GM23338 (cell line): ENCODE results near the gene BTK. TPM values are rescaled to one million over a fixed set of nuclear protein-coding genes. Genes with fewer than 3 reads are reported as not detected.

Source experiments
- ATAC-seq: fragments of 200-7000 bp; cut with Tn5 transposase; 3 replicates; pipeline ENCODE4 v1.9.1; 2020
- DNase-seq: peaks from one replicate; pipeline ENCODE4 v3.0.0-alpha.2; 2015; ENCODE audit warnings: low spot score
- H2AFZ ChIP-seq: fragments of 200-600 bp; sonication (generic); 2 replicates; pipeline ENCODE4 v1.8.0; 2016; ENCODE audit warnings: antibody characterized with exemption, mild to moderate bottlenecking, moderate library complexity
- H3F3A ChIP-seq: fragments of 200-600 bp; sonication (generic); replicated peaks from 2 replicates; pipeline ENCODE4 v1.8.0; 2017; ENCODE audit warnings: antibody characterized with exemption, mixed run types, low read depth
- H3K27ac ChIP-seq: fragments of 200-600 bp; sonication (generic); 2 replicates; pipeline ENCODE4 v1.6.1; 2016; ENCODE audit warnings: low read depth
- H3K27me3 ChIP-seq: fragments of 200-600 bp; sonication (generic); 2 replicates; pipeline ENCODE4 v1.8.0; 2016; ENCODE audit warnings: mild to moderate bottlenecking, mixed run types, moderate library complexity; ENCODE audit not compliant: insufficient read depth
- H3K36me3 ChIP-seq: fragments of 200-600 bp; sonication (generic); 2 replicates; pipeline ENCODE4 v1.8.0; 2016; ENCODE audit warnings: mild to moderate bottlenecking; ENCODE audit not compliant: insufficient read depth
- H3K4me1 ChIP-seq: fragments of 200-600 bp; sonication (generic); 2 replicates; pipeline ENCODE4 v1.8.0; 2016; ENCODE audit warnings: mild to moderate bottlenecking, moderate library complexity; ENCODE audit not compliant: insufficient read depth
- H3K4me2 ChIP-seq: fragments of 200-600 bp; sonication (generic); 2 replicates; pipeline ENCODE4 v1.7.1; 2017; ENCODE audit warnings: mixed run types
- H3K4me3 ChIP-seq: fragments of 200-600 bp; sonication (generic); 2 replicates; pipeline ENCODE4 v1.6.1; 2016; ENCODE audit warnings: mixed run types
- H3K79me2 ChIP-seq: fragments of 200-600 bp; sonication (generic); replicated peaks from 2 replicates; pipeline ENCODE4 v1.8.0; 2017; ENCODE audit warnings: mild to moderate bottlenecking; ENCODE audit not compliant: insufficient read depth
- H3K9me2 ChIP-seq: fragments of 200-600 bp; sonication (generic); 2 replicates; pipeline ENCODE4 v1.8.0; 2017; ENCODE audit not compliant: insufficient read depth
- H4K20me1 ChIP-seq: fragments of 200-600 bp; sonication (generic); replicated peaks from 2 replicates; pipeline ENCODE4 v1.8.0; 2017; ENCODE audit warnings: mild to moderate bottlenecking; ENCODE audit not compliant: insufficient read depth
- H3K27ac Mint-ChIP-seq: 2 replicates; pipeline ENCODE4 v1.8.0; 2020; ENCODE audit warnings: inconsistent platforms, mild to moderate bottlenecking, moderate library complexity, mixed read lengths
- H3K27me3 Mint-ChIP-seq: 3 replicates; pipeline ENCODE4 v1.8.0; 2022; ENCODE audit warnings: low read depth, mild to moderate bottlenecking, moderate library complexity, mixed read lengths, inconsistent platforms; ENCODE audit not compliant: insufficient read depth, poor library complexity
- H3K36me3 Mint-ChIP-seq: 3 replicates; pipeline ENCODE4 v1.8.0; 2021; ENCODE audit warnings: low read depth, mild to moderate bottlenecking, inconsistent platforms, moderate library complexity, mixed read lengths
- H3K4me1 Mint-ChIP-seq: 3 replicates; pipeline ENCODE4 v1.8.0; 2020; ENCODE audit warnings: mild to moderate bottlenecking, inconsistent platforms, mixed read lengths
- H3K4me3 Mint-ChIP-seq: 3 replicates; pipeline ENCODE4 v1.8.0; 2021; ENCODE audit warnings: moderate library complexity, mild to moderate bottlenecking, inconsistent platforms, mixed read lengths
- H3K9me3 Mint-ChIP-seq: 3 replicates; pipeline ENCODE4 v1.8.0; 2020; ENCODE audit warnings: moderate library complexity, mild to moderate bottlenecking, inconsistent platforms, mixed read lengths
- EZH2phosphoT487 ChIP-seq: fragments of 200-600 bp; sonication (generic); IDR thresholded peaks from one replicate; pipeline ENCODE4 v1.8.1; 2018; ENCODE audit warnings: antibody characterized with exemption; ENCODE audit not compliant: unreplicated experiment
- POLR2AphosphoS5 ChIP-seq: IDR thresholded peaks from 2 replicates; pipeline ENCODE4 v1.6.1; 2016; ENCODE audit warnings: antibody characterized with exemption, low read depth
- ZNF331 ChIP-seq: fragments of 250-450 bp; sonication (Bioruptor Pico); IDR thresholded peaks from 2 replicates; pipeline ENCODE4 v1.5.0; 2020; ENCODE audit warnings: low read depth, mild to moderate bottlenecking, moderate library complexity
- polyA plus RNA-seq: library from polyadenylated mRNA; unstranded; fragments of >200 nt; fragmentation: Nextera tagmentation; extraction: Ambion mirVana; gene quantifications from 2 replicates; pipeline ENCODE4 v1.2.1, GENCODE V29; 2016
- total RNA-seq: library from RNA; depleted of rRNA; stranded (reverse); fragments of >200 nt; shearing (Covaris generic); gene quantifications from 2 replicates; pipeline ENCODE4 v1.2.3, GENCODE V29; 2014
- TF ChIP-seq, protein P1 (sequence below): fragments of 250-450 bp; sonication (Bioruptor Pico); IDR thresholded peaks from 2 replicates; pipeline ENCODE4 v1.5.0; 2020; ENCODE audit warnings: mild to moderate bottlenecking, moderate library complexity
- TF ChIP-seq, protein P2 (sequence below), 2 experiments: fragments of 200-600 bp in 1 of 2; sonication (generic) in 1 of 2; conservative IDR thresholded peaks; 2 replicates each; pipeline versions ENCODE4 v1.5.1 to v1.6.1; 2016 to 2017; ENCODE audit warnings: antibody characterized with exemption in 2 of 2, low read depth in 2 of 2, mild to moderate bottlenecking in 2 of 2, moderate library complexity in 1 of 2
- TF ChIP-seq, protein P3 (sequence below): IDR thresholded peaks from one replicate; pipeline ENCODE4 v1.6.1; 2018; ENCODE audit warnings: antibody characterized with exemption; ENCODE audit not compliant: unreplicated experiment

BTK gene
- total and polyA plus RNA-seq, 2 experiments from 2014 or later: 0.19 to 0.31 TPM

DNA sequence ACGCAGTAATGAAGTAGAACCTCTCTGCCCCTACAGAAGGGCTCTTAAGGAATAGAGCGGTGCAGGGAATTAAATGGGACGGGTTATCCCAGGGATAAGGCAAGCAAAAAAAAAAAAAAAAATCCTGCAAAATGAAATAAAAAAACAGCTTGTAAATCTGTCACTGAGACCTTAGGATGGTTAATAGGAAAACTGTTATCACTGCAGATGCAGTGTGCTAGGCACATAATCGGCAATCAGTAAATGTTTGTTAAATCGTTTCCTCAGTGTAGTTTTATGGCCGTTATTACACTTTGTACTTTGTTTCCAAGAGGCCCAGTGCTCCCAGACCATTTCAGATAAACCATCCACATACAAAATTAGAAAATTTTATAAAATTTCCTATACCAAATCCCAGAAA lies 23.1 kb upstream of the BTK start (continued):
- TF ChIP-seq, protein P1, sequence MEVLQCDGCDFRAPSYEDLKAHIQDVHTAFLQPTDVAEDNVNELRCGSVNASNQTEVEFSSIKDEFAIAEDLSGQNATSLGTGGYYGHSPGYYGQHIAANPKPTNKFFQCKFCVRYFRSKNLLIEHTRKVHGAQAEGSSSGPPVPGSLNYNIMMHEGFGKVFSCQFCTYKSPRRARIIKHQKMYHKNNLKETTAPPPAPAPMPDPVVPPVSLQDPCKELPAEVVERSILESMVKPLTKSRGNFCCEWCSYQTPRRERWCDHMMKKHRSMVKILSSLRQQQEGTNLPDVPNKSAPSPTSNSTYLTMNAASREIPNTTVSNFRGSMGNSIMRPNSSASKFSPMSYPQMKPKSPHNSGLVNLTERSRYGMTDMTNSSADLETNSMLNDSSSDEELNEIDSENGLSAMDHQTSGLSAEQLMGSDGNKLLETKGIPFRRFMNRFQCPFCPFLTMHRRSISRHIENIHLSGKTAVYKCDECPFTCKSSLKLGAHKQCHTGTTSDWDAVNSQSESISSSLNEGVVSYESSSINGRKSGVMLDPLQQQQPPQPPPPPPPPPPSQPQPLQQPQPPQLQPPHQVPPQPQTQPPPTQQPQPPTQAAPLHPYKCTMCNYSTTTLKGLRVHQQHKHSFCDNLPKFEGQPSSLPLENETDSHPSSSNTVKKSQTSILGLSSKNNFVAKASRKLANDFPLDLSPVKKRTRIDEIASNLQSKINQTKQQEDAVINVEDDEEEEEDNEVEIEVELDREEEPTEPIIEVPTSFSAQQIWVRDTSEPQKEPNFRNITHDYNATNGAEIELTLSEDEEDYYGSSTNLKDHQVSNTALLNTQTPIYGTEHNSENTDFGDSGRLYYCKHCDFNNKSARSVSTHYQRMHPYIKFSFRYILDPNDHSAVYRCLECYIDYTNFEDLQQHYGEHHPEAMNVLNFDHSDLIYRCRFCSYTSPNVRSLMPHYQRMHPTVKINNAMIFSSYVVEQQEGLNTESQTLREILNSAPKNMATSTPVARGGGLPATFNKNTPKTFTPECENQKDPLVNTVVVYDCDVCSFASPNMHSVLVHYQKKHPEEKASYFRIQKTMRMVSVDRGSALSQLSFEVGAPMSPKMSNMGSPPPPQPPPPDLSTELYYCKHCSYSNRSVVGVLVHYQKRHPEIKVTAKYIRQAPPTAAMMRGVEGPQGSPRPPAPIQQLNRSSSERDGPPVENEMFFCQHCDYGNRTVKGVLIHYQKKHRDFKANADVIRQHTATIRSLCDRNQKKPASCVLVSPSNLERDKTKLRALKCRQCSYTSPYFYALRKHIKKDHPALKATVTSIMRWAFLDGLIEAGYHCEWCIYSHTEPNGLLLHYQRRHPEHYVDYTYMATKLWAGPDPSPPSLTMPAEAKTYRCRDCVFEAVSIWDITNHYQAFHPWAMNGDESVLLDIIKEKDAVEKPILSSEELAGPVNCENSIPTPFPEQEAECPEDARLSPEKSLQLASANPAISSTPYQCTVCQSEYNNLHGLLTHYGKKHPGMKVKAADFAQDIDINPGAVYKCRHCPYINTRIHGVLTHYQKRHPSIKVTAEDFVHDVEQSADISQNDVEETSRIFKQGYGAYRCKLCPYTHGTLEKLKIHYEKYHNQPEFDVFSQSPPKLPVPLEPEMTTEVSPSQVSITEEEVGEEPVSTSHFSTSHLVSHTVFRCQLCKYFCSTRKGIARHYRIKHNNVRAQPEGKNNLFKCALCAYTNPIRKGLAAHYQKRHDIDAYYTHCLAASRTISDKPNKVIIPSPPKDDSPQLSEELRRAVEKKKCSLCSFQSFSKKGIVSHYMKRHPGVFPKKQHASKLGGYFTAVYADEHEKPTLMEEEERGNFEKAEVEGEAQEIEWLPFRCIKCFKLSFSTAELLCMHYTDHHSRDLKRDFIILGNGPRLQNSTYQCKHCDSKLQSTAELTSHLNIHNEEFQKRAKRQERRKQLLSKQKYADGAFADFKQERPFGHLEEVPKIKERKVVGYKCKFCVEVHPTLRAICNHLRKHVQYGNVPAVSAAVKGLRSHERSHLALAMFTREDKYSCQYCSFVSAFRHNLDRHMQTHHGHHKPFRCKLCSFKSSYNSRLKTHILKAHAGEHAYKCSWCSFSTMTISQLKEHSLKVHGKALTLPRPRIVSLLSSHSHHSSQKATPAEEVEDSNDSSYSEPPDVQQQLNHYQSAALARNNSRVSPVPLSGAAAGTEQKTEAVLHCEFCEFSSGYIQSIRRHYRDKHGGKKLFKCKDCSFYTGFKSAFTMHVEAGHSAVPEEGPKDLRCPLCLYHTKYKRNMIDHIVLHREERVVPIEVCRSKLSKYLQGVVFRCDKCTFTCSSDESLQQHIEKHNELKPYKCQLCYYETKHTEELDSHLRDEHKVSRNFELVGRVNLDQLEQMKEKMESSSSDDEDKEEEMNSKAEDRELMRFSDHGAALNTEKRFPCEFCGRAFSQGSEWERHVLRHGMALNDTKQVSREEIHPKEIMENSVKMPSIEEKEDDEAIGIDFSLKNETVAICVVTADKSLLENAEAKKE (CRISPR knock-in tag): no peak
- no peak for TF ChIP-seq POLR2AphosphoS5
- TF ChIP-seq EZH2phosphoT487: no peak
- TF ChIP-seq, protein P2, sequence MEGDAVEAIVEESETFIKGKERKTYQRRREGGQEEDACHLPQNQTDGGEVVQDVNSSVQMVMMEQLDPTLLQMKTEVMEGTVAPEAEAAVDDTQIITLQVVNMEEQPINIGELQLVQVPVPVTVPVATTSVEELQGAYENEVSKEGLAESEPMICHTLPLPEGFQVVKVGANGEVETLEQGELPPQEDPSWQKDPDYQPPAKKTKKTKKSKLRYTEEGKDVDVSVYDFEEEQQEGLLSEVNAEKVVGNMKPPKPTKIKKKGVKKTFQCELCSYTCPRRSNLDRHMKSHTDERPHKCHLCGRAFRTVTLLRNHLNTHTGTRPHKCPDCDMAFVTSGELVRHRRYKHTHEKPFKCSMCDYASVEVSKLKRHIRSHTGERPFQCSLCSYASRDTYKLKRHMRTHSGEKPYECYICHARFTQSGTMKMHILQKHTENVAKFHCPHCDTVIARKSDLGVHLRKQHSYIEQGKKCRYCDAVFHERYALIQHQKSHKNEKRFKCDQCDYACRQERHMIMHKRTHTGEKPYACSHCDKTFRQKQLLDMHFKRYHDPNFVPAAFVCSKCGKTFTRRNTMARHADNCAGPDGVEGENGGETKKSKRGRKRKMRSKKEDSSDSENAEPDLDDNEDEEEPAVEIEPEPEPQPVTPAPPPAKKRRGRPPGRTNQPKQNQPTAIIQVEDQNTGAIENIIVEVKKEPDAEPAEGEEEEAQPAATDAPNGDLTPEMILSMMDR (conservative IDR thresholded peaks at IDR 0.05; ENCODE audit: low read depth in 2 of 2): no peak

DNA sequence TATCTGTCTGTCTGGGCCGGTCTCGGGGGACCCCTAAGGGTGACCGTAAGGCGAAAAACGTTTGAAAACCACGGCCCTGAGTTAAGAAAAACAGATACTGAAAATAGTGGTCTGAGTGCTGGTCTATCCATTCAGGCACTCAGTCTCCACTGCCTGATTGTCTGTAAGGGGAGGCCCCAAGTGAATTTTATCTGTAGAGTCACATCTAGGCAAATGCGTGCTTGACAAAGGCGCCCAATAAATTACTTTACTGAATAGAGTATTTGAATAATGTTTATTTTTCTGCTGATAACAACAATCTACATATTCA lies 22.5 kb upstream of the BTK start:
- H3F3A ChIP-seq: no peaks in the 10 kb centered on the region
- peak overlapping the region; percentile 79 for H3K4me3 ChIP-seq
- no peaks in the 10 kb centered on the region for H3K9me2 ChIP-seq
- H3K4me1 ChIP-seq: 0 out of 2 replicates have a peak, but pooled peaks cover 2% of the 10 kb centered on the region
- H3K27me3 Mint-ChIP-seq: peaks cover 10% of the 10 kb centered on the region
- no peaks in the 10 kb centered on the region for H3K27me3 ChIP-seq
- H2AFZ ChIP-seq: no peak overlapping the region
- peaks cover 73% of the 10 kb centered on the region for H3K79me2 ChIP-seq
- DNase-seq: no peak
- peak overlapping the region; percentile 94 for H3K27ac ChIP-seq
- no peaks in the 10 kb centered on the region for H4K20me1 ChIP-seq
- peak overlapping the region; percentile 93 for H3K4me3 Mint-ChIP-seq
- peak; percentile 17 for ATAC-seq
- H3K4me1 Mint-ChIP-seq: peaks cover 13% of the 10 kb centered on the region; the same call in 2 of the 3 replicates
- H3K27ac Mint-ChIP-seq: peak overlapping the region; percentile 99
- no peaks in the 10 kb centered on the region; the same call in 1 of the 2 replicates for H3K36me3 ChIP-seq
- peaks cover 26% of the 10 kb centered on the region for H3K36me3 Mint-ChIP-seq
- H3K4me2 ChIP-seq: peak overlapping the region; percentile 86
- H3K9me3 Mint-ChIP-seq: no peaks in the 10 kb centered on the region
- TF ChIP-seq ZNF331 (CRISPR knock-in tag): no peak
- TF ChIP-seq, protein P3, sequence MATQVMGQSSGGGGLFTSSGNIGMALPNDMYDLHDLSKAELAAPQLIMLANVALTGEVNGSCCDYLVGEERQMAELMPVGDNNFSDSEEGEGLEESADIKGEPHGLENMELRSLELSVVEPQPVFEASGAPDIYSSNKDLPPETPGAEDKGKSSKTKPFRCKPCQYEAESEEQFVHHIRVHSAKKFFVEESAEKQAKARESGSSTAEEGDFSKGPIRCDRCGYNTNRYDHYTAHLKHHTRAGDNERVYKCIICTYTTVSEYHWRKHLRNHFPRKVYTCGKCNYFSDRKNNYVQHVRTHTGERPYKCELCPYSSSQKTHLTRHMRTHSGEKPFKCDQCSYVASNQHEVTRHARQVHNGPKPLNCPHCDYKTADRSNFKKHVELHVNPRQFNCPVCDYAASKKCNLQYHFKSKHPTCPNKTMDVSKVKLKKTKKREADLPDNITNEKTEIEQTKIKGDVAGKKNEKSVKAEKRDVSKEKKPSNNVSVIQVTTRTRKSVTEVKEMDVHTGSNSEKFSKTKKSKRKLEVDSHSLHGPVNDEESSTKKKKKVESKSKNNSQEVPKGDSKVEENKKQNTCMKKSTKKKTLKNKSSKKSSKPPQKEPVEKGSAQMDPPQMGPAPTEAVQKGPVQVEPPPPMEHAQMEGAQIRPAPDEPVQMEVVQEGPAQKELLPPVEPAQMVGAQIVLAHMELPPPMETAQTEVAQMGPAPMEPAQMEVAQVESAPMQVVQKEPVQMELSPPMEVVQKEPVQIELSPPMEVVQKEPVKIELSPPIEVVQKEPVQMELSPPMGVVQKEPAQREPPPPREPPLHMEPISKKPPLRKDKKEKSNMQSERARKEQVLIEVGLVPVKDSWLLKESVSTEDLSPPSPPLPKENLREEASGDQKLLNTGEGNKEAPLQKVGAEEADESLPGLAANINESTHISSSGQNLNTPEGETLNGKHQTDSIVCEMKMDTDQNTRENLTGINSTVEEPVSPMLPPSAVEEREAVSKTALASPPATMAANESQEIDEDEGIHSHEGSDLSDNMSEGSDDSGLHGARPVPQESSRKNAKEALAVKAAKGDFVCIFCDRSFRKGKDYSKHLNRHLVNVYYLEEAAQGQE: no peak
